H1 (cell line): ENCODE measurements around the gene RERE. TPM values are rescaled to one million over a fixed set of nuclear protein-coding genes. Genes with fewer than 3 reads are reported as not detected.

ENCODE experiments used
- ASH2L ChIP-seq: fragments of 200-600, 300-600 bp; sonication (generic); IDR thresholded peaks from one replicate; pipeline ENCODE4 v1.7.1; 2017; ENCODE audit warnings: low read length
- ATF2 ChIP-seq: IDR thresholded peaks from 2 replicates; pipeline ENCODE4 v1.6.1; 2012; ENCODE audit warnings: low read length, inconsistent platforms
- CHD7 ChIP-seq: fragments of 300-600 bp; sonication (generic); IDR thresholded peaks from 2 replicates; pipeline ENCODE4 v1.7.1; 2012; ENCODE audit warnings: low read length, moderate library complexity, mild to moderate bottlenecking, inconsistent platforms; ENCODE audit not compliant: insufficient replicate concordance
- EZH2 ChIP-seq: fragments of 200-600 bp; sonication (generic); IDR thresholded peaks from 2 replicates; pipeline ENCODE4 v1.7.1; 2012; ENCODE audit warnings: low read depth, mild to moderate bottlenecking, moderate library complexity, low read length, inconsistent platforms; ENCODE audit not compliant: severe bottlenecking
- JUN ChIP-seq: IDR thresholded peaks from 2 replicates; pipeline ENCODE4 v1.6.1; 2011; ENCODE audit warnings: low read depth, mild to moderate bottlenecking, improper control_type of control experiment, low read length
- POLR2A ChIP-seq, 2 experiments: IDR thresholded peaks; 1 replicate in 1 of 2; 2 replicates in 1 of 2; pipeline ENCODE4 v1.6.1; 2011; ENCODE audit warnings: low read depth in 2 of 2, low read length in 2 of 2, mild to moderate bottlenecking in 2 of 2; ENCODE audit errors: control extremely low read depth in 1 of 2
- RBBP5 ChIP-seq: IDR thresholded peaks from 2 replicates; pipeline ENCODE4 v1.7.1; 2012; ENCODE audit warnings: low read depth, mild to moderate bottlenecking, inconsistent platforms, low read length, moderate library complexity, borderline replicate concordance
- SIN3A ChIP-seq, 2 experiments: IDR thresholded peaks in 1 of 2; conservative IDR thresholded peaks in 1 of 2; 2 replicates each; pipeline ENCODE4 v1.6.1; 2011 to 2012; ENCODE audit warnings: low read length in 2 of 2, improper control_type of control experiment in 1 of 2, low read depth in 1 of 2, mild to moderate bottlenecking in 1 of 2
- TEAD4 ChIP-seq: IDR thresholded peaks from 2 replicates; pipeline ENCODE4 v1.6.1; 2012; ENCODE audit warnings: low read depth, low read length, inconsistent platforms, mixed read lengths
- polyA plus RNA-seq, 7 experiments: library from polyadenylated mRNA; depleted of rRNA in 3 of 7; stranded (reverse) in 5 of 7; unstranded in 2 of 7; fragments of >200 nt in 5 of 7; fragments of 200-250 nt in 2 of 7; gene quantifications; 1 replicate in 5 of 7; 2 replicates in 1 of 7; 4 replicates in 1 of 7; pipeline versions ENCODE4 v1.2.1 to v1.2.3, GENCODE V29; 2011 to 2013; ENCODE audit warnings: missing spikeins in 2 of 7, mixed read lengths in 2 of 7
- total RNA-seq: library from RNA; stranded (reverse); fragmentation: NEBNext Ultra II Directional; extraction: Animal tissue kit (Norgen Biotek cat#: 25700); gene quantifications from 2 replicates; pipeline ENCODE4 v1.2.1, GENCODE V29; 2021

Gene RERE
- total and polyA plus RNA-seq, 2 of the 8 experiments (the other 6 are each of a cell fraction or from before 2014, with no cell fraction given): 15.3 to 142 TPM

- TF ChIP-seq CHD7: no peak
- TF ChIP-seq ASH2L: no peak
- no peak for TF ChIP-seq JUN
- no peak for TF ChIP-seq SIN3A (conservative IDR thresholded peaks at IDR 0.05 in 1 of 2, IDR thresholded peaks at IDR 0.05 in 1 of 2; ENCODE audit: low read depth in 1 of 2, low read length in 2 of 2)
- TF ChIP-seq ATF2: no peak
- no peak for TF ChIP-seq POLR2A (IDR thresholded peaks at IDR 0.05; ENCODE audit: control extremely low read depth in 1 of 2, low read depth in 2 of 2, low read length in 2 of 2)
- no peak for TF ChIP-seq TEAD4
- no peak for TF ChIP-seq RBBP5
- TF ChIP-seq EZH2: no peak
These were observed 154.2 kb downstream of the RERE start (continued) for GRCh38 chr1:8663090-8663802.
